ENCODE measurements around the gene TCEA3.

The TCEA3 gene

DNA sequence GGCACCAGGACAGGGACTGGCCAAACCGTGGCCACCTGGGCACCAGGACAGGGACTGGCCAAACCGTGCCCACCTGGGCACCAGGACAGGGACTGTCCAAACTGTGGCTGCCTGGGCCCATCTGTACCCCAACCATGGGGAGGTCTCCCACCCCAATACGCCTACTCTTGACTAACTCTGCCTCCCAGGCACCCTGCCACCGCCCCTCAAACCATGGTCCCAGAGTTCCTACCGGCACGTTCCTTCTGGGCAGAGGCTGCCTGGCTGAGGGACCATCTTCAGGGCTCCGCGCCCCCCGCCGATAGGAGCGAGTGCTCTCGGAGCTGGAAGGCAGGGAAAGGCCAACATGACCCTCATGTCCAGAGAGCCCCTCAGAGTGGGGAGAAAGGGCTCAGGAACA, 6.3 kb upstream of the TCEA3 start:
- Histone ChIP-seq H2BK12ac (ENCODE audit: low read length in 2 of 2) (no peak overlapping the region), H3K27me3 (ENCODE audit: control insufficient read depth in 1 of 2, insufficient read depth in 1 of 2, low read length in 2 of 2) (no peaks in the 10 kb centered on the region), H2AK5ac (ENCODE audit: low read length, severe bottlenecking) (no peak overlapping the region), H3K27ac (ENCODE audit: low read length, poor library complexity, severe bottlenecking) (no peak overlapping the region), H2BK5ac (ENCODE audit: low read depth, low read length, poor library complexity, severe bottlenecking) (no peak overlapping the region), H3K4me1 (ENCODE audit: control insufficient read depth, insufficient read depth, low read depth, low read length) (no peaks in the 10 kb centered on the region), H3K9ac (ENCODE audit: low read length) (no peak overlapping the region), H4K8ac (ENCODE audit: low read length) (no peak overlapping the region), H2BK120ac (ENCODE audit: low read depth, low read length) (no peak overlapping the region), H3K23ac (ENCODE audit: low read length in 2 of 2) (no peak overlapping the region), H2AFZ (ENCODE audit: low read depth, low read length) (no peak overlapping the region), H4K91ac (ENCODE audit: low read length) (no peak overlapping the region), H3K4me3 (ENCODE audit: insufficient read depth in 1 of 2, low read depth in 1 of 2, low read length in 2 of 2) (no peak overlapping the region), H3K18ac (ENCODE audit: low read depth in 1 of 2, low read length in 2 of 2) (no peak overlapping the region), H3K14ac (ENCODE audit: low read length in 2 of 2) (no peak overlapping the region), H3K9me3 (ENCODE audit: control insufficient read depth, low read length) (no peaks in the 10 kb centered on the region), H3K4me2 (ENCODE audit: low read length, poor library complexity, severe bottlenecking) (no peak overlapping the region), H3K36me3 (ENCODE audit: control insufficient read depth in 1 of 2, insufficient read depth in 2 of 2, low read depth in 1 of 2, low read length in 2 of 2) (peaks cover 51 to 95% of the 10 kb centered on the region in 2 experiments), H2BK15ac (ENCODE audit: low read depth, poor library complexity, severe bottlenecking) (no peak overlapping the region), H3K79me1 (replicated peaks; ENCODE audit: low read length, poor library complexity, severe bottlenecking) (no peaks in the 10 kb centered on the region), H3K4ac (ENCODE audit: low read depth in 1 of 2, low read length in 2 of 2) (no peak overlapping the region)
- 96% methylated on average over 12 of the region's 12 CpGs for WGBS
- no peak for DNase-seq

DNA sequence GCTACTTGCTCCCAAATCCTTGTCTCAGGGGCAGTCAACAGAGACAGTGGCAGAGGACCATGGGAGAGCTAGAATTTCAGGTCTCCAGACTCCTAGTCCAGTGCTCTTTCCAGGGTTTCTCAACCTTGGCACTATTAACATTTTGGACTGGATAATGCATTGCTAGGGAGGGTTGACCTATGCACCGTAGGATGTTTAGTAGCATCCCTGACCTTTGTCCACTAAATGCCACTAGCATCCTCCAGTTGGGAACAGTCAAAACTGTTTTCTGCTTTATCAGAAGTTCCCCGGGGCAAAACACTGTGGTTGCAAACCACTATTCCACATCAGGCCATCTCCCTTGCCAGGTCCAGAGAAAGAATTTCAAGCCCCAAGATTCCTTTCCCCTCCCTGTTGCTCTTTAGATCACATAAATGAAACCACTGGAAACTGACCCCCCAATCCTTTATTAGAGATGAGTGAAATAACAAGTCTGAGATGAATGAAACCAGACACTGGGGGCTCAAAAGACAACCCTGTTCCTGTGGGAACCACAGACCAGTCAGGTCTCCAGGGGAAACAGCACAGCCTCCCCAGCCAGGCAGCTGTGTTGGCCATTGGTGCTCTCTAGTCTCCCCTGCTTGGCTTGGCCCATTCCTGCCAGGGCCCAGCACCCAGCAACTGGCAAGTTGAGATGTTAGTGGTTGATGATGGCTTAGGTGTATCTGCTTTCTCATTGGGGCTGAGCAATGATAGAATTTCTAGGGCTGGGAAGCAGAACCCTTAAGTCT, 3.8 kb upstream of the TCEA3 start:
- no peak for DNase-seq
- H3K27ac ChIP-seq (ENCODE audit: low read length, poor library complexity, severe bottlenecking), result no peak overlapping the region
- H4K8ac ChIP-seq (ENCODE audit: low read length), result no peak overlapping the region
- H2BK15ac ChIP-seq (ENCODE audit: low read depth, poor library complexity, severe bottlenecking), result no peak overlapping the region
- no peak overlapping the region for H2BK5ac ChIP-seq (ENCODE audit: low read depth, low read length, poor library complexity, severe bottlenecking)
- H2AFZ ChIP-seq (ENCODE audit: low read depth, low read length), result no peak overlapping the region
- no peak overlapping the region for H3K18ac ChIP-seq (ENCODE audit: low read depth in 1 of 2, low read length in 2 of 2)
- H3K4ac ChIP-seq (ENCODE audit: low read depth in 1 of 2, low read length in 2 of 2), result no peak overlapping the region
- H3K36me3 ChIP-seq (ENCODE audit: control insufficient read depth in 1 of 2, insufficient read depth in 2 of 2, low read depth in 1 of 2, low read length in 2 of 2), result peaks cover 33 to 71% of the 10 kb centered on the region in 2 experiments
- 98% methylated on average over 2 of the region's 2 CpGs for WGBS
- no peak overlapping the region for H2BK120ac ChIP-seq (ENCODE audit: low read depth, low read length)
- H2AK5ac ChIP-seq (ENCODE audit: low read length, severe bottlenecking), result no peak overlapping the region
- no peaks in the 10 kb centered on the region for H3K9me3 ChIP-seq (ENCODE audit: control insufficient read depth, low read length)
- no peak overlapping the region for H3K4me3 ChIP-seq (ENCODE audit: insufficient read depth in 1 of 2, low read depth in 1 of 2, low read length in 2 of 2)
- H3K9ac ChIP-seq (ENCODE audit: low read length), result no peak overlapping the region
- H3K27me3 ChIP-seq (ENCODE audit: control insufficient read depth in 1 of 2, insufficient read depth in 1 of 2, low read length in 2 of 2), result no peaks in the 10 kb centered on the region
- peaks cover 14% of the 10 kb centered on the region for H3K4me1 ChIP-seq (ENCODE audit: control insufficient read depth, insufficient read depth, low read depth, low read length)
- H3K79me1 ChIP-seq (replicated peaks; ENCODE audit: low read length, poor library complexity, severe bottlenecking), result no peaks in the 10 kb centered on the region
- no peak overlapping the region for H2BK12ac ChIP-seq (ENCODE audit: low read length in 2 of 2)
- no peak overlapping the region for H4K91ac ChIP-seq (ENCODE audit: low read length)
- no peak overlapping the region for H3K14ac ChIP-seq (ENCODE audit: low read length in 2 of 2)
- H3K23ac ChIP-seq (ENCODE audit: low read length in 2 of 2), result no peak overlapping the region
- no peak overlapping the region for H3K4me2 ChIP-seq (ENCODE audit: low read length, poor library complexity, severe bottlenecking)

DNA sequence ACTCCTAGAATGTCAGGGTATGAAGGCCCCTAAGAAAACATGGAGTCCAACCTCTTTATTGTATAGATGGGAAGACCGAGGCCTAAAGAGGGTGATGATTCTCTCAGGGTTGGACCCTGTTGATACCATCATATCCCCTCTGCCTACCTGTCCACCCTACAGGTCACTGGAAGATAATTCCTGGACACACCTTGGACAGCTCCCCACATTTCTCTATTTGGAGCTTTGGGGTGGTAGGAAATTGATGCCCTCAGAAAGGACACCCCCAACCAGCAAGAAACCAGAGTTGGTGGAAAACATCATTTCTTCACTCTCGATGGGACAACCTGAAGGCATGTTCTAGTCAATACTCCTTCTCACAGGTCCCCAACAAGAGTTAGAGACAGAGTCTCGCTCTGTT, 3.0 kb upstream of the TCEA3 start:
- Histone ChIP-seq H3K9me3 (ENCODE audit: control insufficient read depth, low read length) (no peaks in the 10 kb centered on the region), H3K79me1 (replicated peaks; ENCODE audit: low read length, poor library complexity, severe bottlenecking) (no peaks in the 10 kb centered on the region), H2AK5ac (ENCODE audit: low read length, severe bottlenecking) (no peak overlapping the region), H3K18ac (ENCODE audit: low read depth in 1 of 2, low read length in 2 of 2) (no peak overlapping the region), H3K4me2 (ENCODE audit: low read length, poor library complexity, severe bottlenecking) (no peak overlapping the region), H2BK15ac (ENCODE audit: low read depth, poor library complexity, severe bottlenecking) (no peak overlapping the region), H3K27ac (ENCODE audit: low read length, poor library complexity, severe bottlenecking) (no peak overlapping the region), H2AFZ (ENCODE audit: low read depth, low read length) (no peak overlapping the region), H3K4ac (ENCODE audit: low read depth in 1 of 2, low read length in 2 of 2) (no peak overlapping the region), H2BK12ac (ENCODE audit: low read length in 2 of 2) (no peak overlapping the region), H3K4me1 (ENCODE audit: control insufficient read depth, insufficient read depth, low read depth, low read length) (peaks cover 20% of the 10 kb centered on the region), H3K4me3 (ENCODE audit: insufficient read depth in 1 of 2, low read depth in 1 of 2, low read length in 2 of 2) (no peak overlapping the region), H2BK5ac (ENCODE audit: low read depth, low read length, poor library complexity, severe bottlenecking) (no peak overlapping the region), H3K27me3 (ENCODE audit: control insufficient read depth in 1 of 2, insufficient read depth in 1 of 2, low read length in 2 of 2) (no peaks in the 10 kb centered on the region), H3K9ac (ENCODE audit: low read length) (no peak overlapping the region), H4K91ac (ENCODE audit: low read length) (no peak overlapping the region), H3K14ac (ENCODE audit: low read length in 2 of 2) (no peak overlapping the region), H4K8ac (ENCODE audit: low read length) (no peak overlapping the region), H3K23ac (ENCODE audit: low read length in 2 of 2) (no peak overlapping the region), H2BK120ac (ENCODE audit: low read depth, low read length) (no peak overlapping the region), H3K36me3 (ENCODE audit: control insufficient read depth in 1 of 2, insufficient read depth in 2 of 2, low read depth in 1 of 2, low read length in 2 of 2) (peaks cover 27 to 63% of the 10 kb centered on the region in 2 experiments)
- no peak for DNase-seq
- WGBS, result 93% methylated on average over 2 of the region's 3 CpGs

DNA sequence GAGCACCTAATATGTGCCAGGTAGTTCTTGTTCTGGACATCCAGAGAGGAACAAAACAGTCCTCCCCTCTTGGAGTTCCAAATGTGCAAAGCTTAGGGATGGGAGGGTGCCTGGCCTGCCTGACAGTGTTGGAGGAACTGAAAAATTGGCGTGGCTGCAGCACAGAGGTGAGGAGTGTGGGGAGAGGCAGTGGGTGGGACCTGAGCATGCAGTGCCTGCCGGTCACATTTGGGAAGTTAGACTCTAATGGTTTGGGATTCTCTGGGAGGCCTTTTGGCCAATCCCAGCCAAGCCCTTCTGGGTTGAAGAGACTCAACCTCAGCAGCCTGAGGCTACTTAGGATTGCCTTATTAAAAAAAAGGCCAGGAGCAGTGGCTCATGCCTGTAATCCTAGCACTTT, 2.3 kb upstream of the TCEA3 start:
- Histone ChIP-seq H3K27ac (ENCODE audit: low read length, poor library complexity, severe bottlenecking) (no peak overlapping the region), H2AK5ac (ENCODE audit: low read length, severe bottlenecking) (no peak overlapping the region), H3K9me3 (ENCODE audit: control insufficient read depth, low read length) (no peaks in the 10 kb centered on the region), H3K23ac (ENCODE audit: low read length in 2 of 2) (no peak overlapping the region), H2AFZ (ENCODE audit: low read depth, low read length) (no peak overlapping the region), H3K4ac (ENCODE audit: low read depth in 1 of 2, low read length in 2 of 2) (no peak overlapping the region), H3K18ac (ENCODE audit: low read depth in 1 of 2, low read length in 2 of 2) (no peak overlapping the region), H3K14ac (ENCODE audit: low read length in 2 of 2) (no peak overlapping the region), H3K9ac (ENCODE audit: low read length) (no peak overlapping the region), H2BK12ac (ENCODE audit: low read length in 2 of 2) (no peak overlapping the region), H3K4me1 (ENCODE audit: control insufficient read depth, insufficient read depth, low read depth, low read length) (peaks cover 25% of the 10 kb centered on the region), H3K4me3 (ENCODE audit: insufficient read depth in 1 of 2, low read depth in 1 of 2, low read length in 2 of 2) (no peak overlapping the region), H3K27me3 (ENCODE audit: control insufficient read depth in 1 of 2, insufficient read depth in 1 of 2, low read length in 2 of 2) (no peaks in the 10 kb centered on the region), H4K8ac (ENCODE audit: low read length) (no peak overlapping the region), H3K79me1 (replicated peaks; ENCODE audit: low read length, poor library complexity, severe bottlenecking) (no peaks in the 10 kb centered on the region), H2BK5ac (ENCODE audit: low read depth, low read length, poor library complexity, severe bottlenecking) (no peak overlapping the region), H2BK120ac (ENCODE audit: low read depth, low read length) (no peak overlapping the region), H4K91ac (ENCODE audit: low read length) (no peak overlapping the region), H3K4me2 (ENCODE audit: low read length, poor library complexity, severe bottlenecking) (no peak overlapping the region), H2BK15ac (ENCODE audit: low read depth, poor library complexity, severe bottlenecking) (no peak overlapping the region), H3K36me3 (ENCODE audit: control insufficient read depth in 1 of 2, insufficient read depth in 2 of 2, low read depth in 1 of 2, low read length in 2 of 2) (peaks cover 23 to 57% of the 10 kb centered on the region in 2 experiments)
- WGBS, result 100% methylated on average over 2 of the region's 2 CpGs
- DNase-seq, result no peak

All from mesenchymal stem cell (in vitro differentiated cells and primary cell).